ENCODE results near the gene NT5C2.

GRCh38 chr10:103177123-103177522 lies 15.9 kb downstream of the NT5C2 start:
- no peak for TF ChIP-seq CTCF (IDR thresholded peaks at IDR 0.05; ENCODE audit: extremely low read depth in 1 of 2, insufficient read depth in 1 of 2, low read depth in 1 of 2, low read length in 2 of 2)
- no peak for TF ChIP-seq POLR2A (IDR thresholded peaks at IDR 0.05; ENCODE audit: low read depth, low read length)
- no peak for TF ChIP-seq POLR2AphosphoS5 (IDR thresholded peaks at IDR 0.05; ENCODE audit: insufficient read depth, low read depth, low read length)
- TF ChIP-seq MYC (IDR thresholded peaks at IDR 0.05; ENCODE audit: low read depth, low read length), result no peak
- TF ChIP-seq EZH2 (IDR thresholded peaks at IDR 0.05; ENCODE audit: borderline replicate concordance, low read depth, low read length, severe bottlenecking), result no peak
- TF ChIP-seq FOS (IDR thresholded peaks at IDR 0.05; ENCODE audit: borderline replicate concordance, insufficient read depth, low read length), result no peak
- TF ChIP-seq JUN (IDR thresholded peaks at IDR 0.05; ENCODE audit: borderline replicate concordance, insufficient read depth, insufficient read length, low read depth), result no peak
- no peak for TF ChIP-seq MAX (IDR thresholded peaks at IDR 0.05; ENCODE audit: insufficient read depth, insufficient read length)

All from endothelial cell of umbilical vein (primary cell).